Measurements from ENCODE around the gene LIX1L.
A peak's percentile ranks its signal among the peaks of the same experiment; 100 is the strongest.

The LIX1L gene

GRCh38 chr1:145985129-145985501, 27.3 kb upstream of the LIX1L start:
- no peak for DNase-seq

GRCh38 chr1:145983960-145984830, 26.4 kb upstream of the LIX1L start:
- DNase-seq, result no peak

GRCh38 chr1:145983206-145983675, 25.4 kb upstream of the LIX1L start:
- DNase-seq, result no peak

DNA sequence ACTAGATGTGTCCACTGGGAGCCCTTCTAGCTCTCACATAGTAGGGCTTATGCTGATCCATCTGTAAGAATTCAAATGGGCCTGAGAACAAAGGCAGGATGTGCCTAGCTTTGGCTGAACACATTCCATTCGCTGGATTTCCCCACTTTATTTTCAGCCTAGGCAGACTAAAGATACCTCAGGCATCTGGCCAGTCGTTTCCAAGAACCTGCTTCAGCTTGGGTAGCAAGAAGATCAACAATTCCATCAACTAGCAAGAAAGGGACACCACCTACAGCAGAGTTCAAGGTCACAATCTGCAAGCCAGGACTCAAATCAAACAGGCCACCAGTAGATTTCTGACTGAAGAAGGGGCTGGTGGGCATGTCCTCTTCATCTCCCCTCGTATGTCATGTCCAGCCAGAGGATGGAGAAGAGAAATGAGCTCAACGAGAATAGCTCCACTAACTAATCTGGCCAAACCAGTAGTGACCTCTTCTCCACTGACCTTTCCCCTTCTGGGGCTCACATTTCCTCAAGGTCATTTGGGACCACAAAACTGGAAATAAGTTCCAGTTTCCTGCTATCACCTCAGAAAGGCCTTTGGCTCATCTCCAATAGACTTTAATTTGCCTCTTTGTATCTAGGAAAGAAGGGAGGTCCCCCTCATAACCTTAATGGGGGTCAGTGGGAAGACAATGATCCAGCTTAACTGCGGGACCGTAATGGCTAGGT, 24.4 kb upstream of the LIX1L start:
- no peak for DNase-seq

- no peak for DNase-seq
These were observed 22.7 kb upstream of the LIX1L start for GRCh38 chr1:145980457-145980994.

DNA sequence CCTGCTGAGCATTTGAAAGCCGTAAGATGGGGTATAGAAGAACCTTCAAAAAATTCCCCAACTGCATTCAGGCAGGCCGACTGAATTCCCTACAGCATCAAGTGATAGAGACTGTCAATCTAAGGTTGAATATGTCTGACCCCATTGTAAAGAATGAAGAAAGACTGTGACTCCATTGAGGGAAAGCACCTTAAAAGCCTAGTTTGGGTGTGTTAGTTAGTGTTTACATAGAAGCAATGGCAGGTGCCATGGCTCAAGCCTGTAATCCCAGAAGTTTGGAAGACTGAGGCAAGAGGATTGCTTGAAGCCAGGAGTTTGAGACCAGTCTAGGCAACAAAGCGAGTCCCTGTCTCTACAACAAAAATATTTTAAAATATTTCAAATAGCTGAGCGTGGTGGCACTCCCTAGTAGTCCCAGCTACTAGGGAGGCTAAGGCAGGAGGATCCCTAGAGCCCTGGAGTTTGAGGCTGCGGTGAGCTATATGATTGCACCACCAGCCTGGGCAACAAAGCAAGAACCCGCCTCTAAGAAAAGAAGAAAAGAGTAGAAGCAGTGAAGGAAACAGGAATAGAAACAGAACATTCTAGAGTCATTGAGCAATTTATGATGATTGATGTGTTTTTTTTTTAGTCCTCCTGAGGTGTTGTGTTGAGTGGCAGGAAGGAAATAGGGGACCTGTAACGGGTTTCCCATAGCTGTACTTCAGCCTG, 22.1 kb upstream of the LIX1L start:
- DNase-seq, result no peak

GRCh38 chr1:145978854-145979745, 21.3 kb upstream of the LIX1L start:
- peak; percentile 99 for DNase-seq

- DNase-seq, result no peak
These were observed 20.6 kb upstream of the LIX1L start for GRCh38 chr1:145978471-145978853.

- DNase-seq, result peak; percentile 63 to 80
These were observed 20.0 kb upstream of the LIX1L start for GRCh38 chr1:145977486-145978470.

GRCh38 chr1:145977016-145977415, 19.2 kb upstream of the LIX1L start:
- DNase-seq, result no peak

GRCh38 chr1:145975216-145975615, 17.4 kb upstream of the LIX1L start:
- no peak for DNase-seq

GRCh38 chr1:145974721-145975120, 16.9 kb upstream of the LIX1L start:
- no peak for DNase-seq

DNA sequence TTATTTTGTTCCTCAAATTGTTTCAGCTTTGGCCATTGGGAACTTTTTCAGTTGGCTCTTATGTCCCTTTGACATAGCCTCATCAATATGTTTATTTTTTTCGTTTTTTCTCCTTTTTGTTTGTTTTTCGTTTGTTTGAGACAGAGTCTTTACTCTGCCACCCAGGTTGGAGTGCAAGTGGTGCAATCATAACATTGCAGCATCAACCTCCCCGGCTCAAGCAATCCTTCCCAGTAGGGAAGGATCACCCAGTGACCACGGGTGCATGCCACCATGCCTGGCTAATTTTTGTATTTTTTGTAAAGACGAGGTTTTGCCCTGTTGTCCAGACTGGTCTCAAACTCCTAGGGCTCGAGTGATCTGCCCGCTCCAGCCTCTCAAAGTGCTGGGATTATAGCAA, 14.8 kb upstream of the LIX1L start:
- no peak for DNase-seq

GRCh38 chr1:145967288-145967687, 9.5 kb upstream of the LIX1L start:
- no peak for DNase-seq

DNA sequence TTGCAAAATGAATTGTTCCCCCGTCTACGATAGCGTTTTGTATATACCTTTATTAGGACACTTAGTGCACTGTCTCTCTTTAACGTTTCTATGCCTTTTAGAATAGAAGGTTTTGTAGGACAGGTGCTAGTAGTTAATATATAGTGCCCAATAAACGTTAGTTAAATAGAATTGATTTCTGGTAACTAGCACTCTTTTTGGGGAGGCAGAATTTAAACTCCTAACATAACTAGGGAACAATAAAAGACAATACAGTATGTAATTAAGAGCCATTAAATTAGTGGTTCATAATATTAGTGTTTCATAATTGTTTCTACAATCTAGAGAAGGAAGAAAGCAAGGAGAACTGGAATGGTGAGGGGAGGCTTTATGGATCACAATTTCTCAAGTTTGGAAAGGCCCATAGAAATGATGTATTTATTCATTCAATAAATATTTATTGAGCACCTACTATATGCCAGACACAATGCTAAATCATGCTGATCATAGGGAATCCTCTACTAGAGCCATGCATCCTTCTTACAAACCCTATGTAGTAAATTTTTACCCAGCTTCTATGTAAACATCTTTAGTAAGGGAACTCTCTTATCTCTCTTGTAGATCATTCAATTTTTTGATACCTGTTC, 7.4 kb upstream of the LIX1L start:
- DNase-seq, result no peak

GRCh38 chr1:145964328-145965118, 6.7 kb upstream of the LIX1L start, which contains the start of the genes ANKRD34A and POLR3GL:
Gene ANKRD34A (minus strand): TSS chr1:145964575. CDS start chr1:145961759, 2,816 bp downstream.
Gene POLR3GL (plus strand): TSS chr1:145964690. CDS start chr1:145974866, 10,176 bp downstream.
- peak; percentile 94 to 96 for DNase-seq

- peak; percentile 29 to 73 for DNase-seq
These were observed 5.6 kb upstream of the LIX1L start for GRCh38 chr1:145963265-145964019.

All from NCI-H187 (cell line).